ENCODE measurements around the gene RAB7B. TPM values are rescaled to one million over a fixed set of nuclear protein-coding genes. Genes with fewer than 3 reads are reported as not detected.

Gene RAB7B
- total and polyA plus RNA-seq, 2 of the 13 experiments (the other 11 are each of a cell fraction or from before 2014, with no cell fraction given): 0.05 to 0.46 TPM

GRCh38 chr1:205976708-205977401, 26.3 kb downstream of the RAB7B start (continued):
- no peak for TF ChIP-seq RNF219 (CRISPR knock-in tag; IDR thresholded peaks at IDR 0.05)
- no peak for TF ChIP-seq ZNF253 (CRISPR knock-in tag; IDR thresholded peaks at IDR 0.05; ENCODE audit: borderline replicate concordance)
- no peak for TF ChIP-seq ZNF512B (CRISPR knock-in tag; IDR thresholded peaks at IDR 0.05; ENCODE audit: borderline replicate concordance)
- TF ChIP-seq TRIM24 (CRISPR knock-in tag; IDR thresholded peaks at IDR 0.05): no peak
- TF ChIP-seq FOSL2 (CRISPR knock-in tag; IDR thresholded peaks at IDR 0.05): peak; percentile 48
- no peak for TF ChIP-seq ZNF841 (CRISPR knock-in tag; IDR thresholded peaks at IDR 0.05; ENCODE audit: borderline replicate concordance)
- TF ChIP-seq ZNF281 (CRISPR knock-in tag; IDR thresholded peaks at IDR 0.05; ENCODE audit: borderline replicate concordance): no peak
- TF ChIP-seq FOXC1 (CRISPR knock-in tag; IDR thresholded peaks at IDR 0.05; ENCODE audit: borderline replicate concordance): no peak
- TF ChIP-seq PHF21A (CRISPR knock-in tag; IDR thresholded peaks at IDR 0.05): no peak
- TF ChIP-seq ZNF331 (CRISPR knock-in tag; IDR thresholded peaks at IDR 0.05): peak; percentile 48; the same call in 1 of the 2 replicates
- TF ChIP-seq TBL1XR1 (IDR thresholded peaks at IDR 0.05; ENCODE audit: borderline replicate concordance, low read length, partially characterized antibody): no peak
- TF ChIP-seq CERS6 (CRISPR knock-in tag; IDR thresholded peaks at IDR 0.05): no peak
- no peak for TF ChIP-seq NFKB2 (CRISPR knock-in tag; IDR thresholded peaks at IDR 0.05; ENCODE audit: borderline replicate concordance)
- no peak for TF ChIP-seq ZFP90 (CRISPR knock-in tag; IDR thresholded peaks at IDR 0.05; ENCODE audit: borderline replicate concordance)
- no peak for TF ChIP-seq BRF2 (CRISPR knock-in tag; IDR thresholded peaks at IDR 0.05)
- TF ChIP-seq HMGXB4 (CRISPR knock-in tag; IDR thresholded peaks at IDR 0.05; ENCODE audit: borderline replicate concordance in 1 of 2, low read depth in 1 of 2): no peak
